ENCODE measurements around the gene CDC73.

Gene CDC73

DNA sequence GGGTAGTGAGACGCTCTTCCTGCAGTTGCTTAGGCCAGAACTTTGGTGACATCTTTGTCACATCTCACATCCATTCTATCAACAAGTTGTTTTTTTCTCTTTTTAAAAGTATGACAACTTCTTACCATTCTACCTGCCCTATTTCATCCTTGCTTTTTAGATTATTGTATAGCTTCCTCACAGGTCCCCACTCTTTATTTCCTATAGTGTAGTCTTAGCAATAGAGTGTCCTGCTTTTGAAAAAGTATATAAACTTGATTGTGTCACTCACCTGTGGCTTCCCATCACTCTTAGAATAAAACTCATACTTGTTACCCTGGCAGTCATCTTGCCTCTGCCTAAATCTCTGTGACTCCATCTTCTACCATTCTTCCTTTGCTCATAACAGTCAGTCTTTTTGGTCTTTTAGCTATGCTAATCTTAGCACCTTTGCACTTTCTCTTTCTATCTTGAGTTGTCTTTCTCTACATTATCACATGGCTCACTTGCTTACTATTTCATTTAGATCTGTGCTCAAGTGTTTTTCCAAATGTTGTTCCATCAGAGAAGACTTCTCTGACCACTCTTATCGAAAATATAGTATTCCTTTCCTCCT, 9.5 kb downstream of the CDC73 start:
- no peaks in the 10 kb centered on the region for H3K9me3 Mint-ChIP-seq
- peaks cover 34% of the 10 kb centered on the region for H3K4me1 Mint-ChIP-seq (ENCODE audit: low read depth)
- H3K27ac Mint-ChIP-seq = peak overlapping the region; percentile 28
- no peak overlapping the region for H3K4me3 Mint-ChIP-seq
- peaks cover 74% of the 10 kb centered on the region for H3K36me3 Mint-ChIP-seq (ENCODE audit: low read depth)
- no peaks in the 10 kb centered on the region for H3K27me3 Mint-ChIP-seq

DNA sequence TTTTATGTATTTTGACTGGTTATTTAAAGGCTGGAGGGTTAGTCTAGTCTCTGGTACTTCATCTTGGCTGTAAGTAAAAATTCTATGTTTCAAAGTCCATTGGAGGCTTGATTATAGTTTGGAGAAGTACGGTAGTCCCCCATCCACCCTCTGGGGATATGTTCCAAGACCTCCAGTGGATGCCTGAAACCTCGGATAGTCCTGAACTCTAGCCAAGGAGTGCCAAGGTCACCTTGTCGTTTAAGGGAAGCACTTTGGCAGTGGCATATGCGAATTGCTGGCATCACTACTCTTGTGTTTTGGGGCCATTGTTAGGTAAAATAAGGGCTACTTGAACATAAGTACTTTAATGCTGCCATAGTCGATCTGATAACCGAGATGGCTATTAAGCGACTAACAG, 18.4 kb downstream of the CDC73 start:
- H3K27ac Mint-ChIP-seq = no peak overlapping the region
- peaks cover 70% of the 10 kb centered on the region for H3K36me3 Mint-ChIP-seq (ENCODE audit: low read depth)
- H3K4me1 Mint-ChIP-seq (ENCODE audit: low read depth) = peaks cover 20% of the 10 kb centered on the region
- H3K4me3 Mint-ChIP-seq = no peak overlapping the region
- no peaks in the 10 kb centered on the region for H3K27me3 Mint-ChIP-seq
- no peaks in the 10 kb centered on the region for H3K9me3 Mint-ChIP-seq

DNA sequence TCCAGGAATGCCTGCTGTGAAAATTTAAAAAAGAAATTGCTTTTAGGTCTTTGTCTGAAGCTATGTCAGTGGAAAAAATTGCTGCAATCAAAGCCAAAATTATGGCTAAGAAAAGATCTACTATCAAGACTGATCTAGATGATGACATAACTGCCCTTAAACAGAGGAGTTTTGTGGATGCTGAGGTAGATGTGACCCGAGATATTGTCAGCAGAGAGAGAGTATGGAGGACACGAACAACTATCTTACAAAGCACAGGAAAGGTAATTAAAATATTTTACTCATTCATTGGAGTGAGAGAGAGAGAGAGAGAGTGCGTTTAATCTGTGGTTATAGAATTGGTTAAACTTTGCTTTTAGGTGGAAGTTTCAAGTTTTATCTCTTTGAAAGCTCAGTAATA, 20.0 kb downstream of the CDC73 start:
- Mint-ChIP-seq H3K27me3 (no peaks in the 10 kb centered on the region), H3K9me3 (no peaks in the 10 kb centered on the region), H3K4me3 (peak overlapping the region; percentile 2), H3K4me1 (ENCODE audit: low read depth) (peaks cover 20% of the 10 kb centered on the region), H3K36me3 (ENCODE audit: low read depth) (peaks cover 66% of the 10 kb centered on the region), H3K27ac (peak overlapping the region; percentile 38)

DNA sequence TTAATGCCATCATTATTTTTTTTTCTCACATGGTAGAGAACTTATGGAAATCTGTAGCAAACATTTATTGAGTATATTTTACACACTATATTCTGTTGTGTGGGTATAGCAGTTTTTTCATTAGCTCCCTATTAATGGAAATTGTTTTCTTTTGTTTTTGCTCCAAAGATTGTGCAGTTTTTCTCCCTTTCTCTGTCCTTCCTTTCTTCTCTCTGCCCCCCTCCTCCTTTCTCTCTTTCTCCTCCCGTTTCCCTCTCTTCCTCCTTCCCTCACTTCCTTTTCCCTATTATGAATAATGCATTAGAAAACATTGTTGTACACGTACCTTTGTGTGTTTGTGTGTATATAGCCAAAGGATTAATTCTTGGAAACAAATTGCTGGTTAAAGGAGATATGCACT, 20.6 kb downstream of the CDC73 start:
- Mint-ChIP-seq H3K4me3 (no peak overlapping the region), H3K27ac (no peak overlapping the region), H3K4me1 (ENCODE audit: low read depth) (peaks cover 20% of the 10 kb centered on the region), H3K36me3 (ENCODE audit: low read depth) (peaks cover 62% of the 10 kb centered on the region), H3K9me3 (no peaks in the 10 kb centered on the region), H3K27me3 (no peaks in the 10 kb centered on the region)

DNA sequence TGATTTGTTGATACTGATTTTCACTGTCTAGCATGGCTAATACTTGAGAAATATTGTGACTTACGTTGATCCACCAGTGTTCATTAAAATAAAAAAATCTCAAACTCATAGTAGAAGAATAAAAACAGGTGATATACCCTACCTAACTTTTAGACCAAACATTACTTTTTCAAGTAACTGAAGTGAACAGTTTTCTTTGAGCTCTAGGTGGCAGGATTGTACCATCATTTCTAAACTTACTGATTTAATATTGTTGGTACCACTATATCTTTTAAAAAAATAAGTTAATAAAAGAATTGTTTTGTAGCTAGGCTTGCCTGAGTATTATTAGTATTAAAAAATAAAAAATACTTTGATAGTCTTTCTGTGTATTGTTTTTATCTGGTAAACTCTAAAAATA, 21.5 kb downstream of the CDC73 start:
- H3K36me3 Mint-ChIP-seq (ENCODE audit: low read depth) = peaks cover 61% of the 10 kb centered on the region
- H3K4me1 Mint-ChIP-seq (ENCODE audit: low read depth) = peaks cover 20% of the 10 kb centered on the region
- H3K4me3 Mint-ChIP-seq = no peak overlapping the region
- no peak overlapping the region for H3K27ac Mint-ChIP-seq
- no peaks in the 10 kb centered on the region for H3K27me3 Mint-ChIP-seq
- H3K9me3 Mint-ChIP-seq = no peaks in the 10 kb centered on the region

DNA sequence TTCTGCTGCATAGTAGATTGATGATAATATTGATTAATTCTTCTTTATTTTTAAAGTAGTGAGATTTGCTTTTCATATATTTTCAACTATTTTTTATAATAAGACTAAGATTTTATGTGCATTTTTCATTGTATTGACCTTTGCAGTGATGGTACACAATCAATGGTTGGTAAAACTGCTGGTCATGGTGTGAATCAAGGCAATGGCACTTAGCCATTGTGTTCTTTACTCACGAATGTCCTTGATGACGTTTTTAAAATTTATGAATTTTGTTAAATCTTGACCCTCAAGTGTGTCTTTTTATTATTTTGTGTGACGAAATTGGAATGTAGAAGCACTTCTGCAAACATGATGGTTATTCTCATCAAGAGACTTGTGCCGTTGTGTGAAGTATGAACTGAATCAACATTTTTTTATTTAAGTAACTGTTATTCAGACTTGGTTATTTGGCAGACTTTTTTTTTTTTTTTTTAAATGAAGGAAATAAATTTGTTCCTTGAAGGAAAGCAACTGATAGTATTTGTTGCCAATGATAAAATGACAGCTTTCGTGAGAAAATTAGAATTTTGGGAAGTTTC, 22.6 kb downstream of the CDC73 start:
- H3K36me3 Mint-ChIP-seq (ENCODE audit: low read depth) = peaks cover 60% of the 10 kb centered on the region
- no peak overlapping the region for H3K27ac Mint-ChIP-seq
- H3K4me3 Mint-ChIP-seq = no peak overlapping the region
- H3K4me1 Mint-ChIP-seq (ENCODE audit: low read depth) = peaks cover 20% of the 10 kb centered on the region
- H3K9me3 Mint-ChIP-seq = no peaks in the 10 kb centered on the region
- H3K27me3 Mint-ChIP-seq = no peaks in the 10 kb centered on the region

DNA sequence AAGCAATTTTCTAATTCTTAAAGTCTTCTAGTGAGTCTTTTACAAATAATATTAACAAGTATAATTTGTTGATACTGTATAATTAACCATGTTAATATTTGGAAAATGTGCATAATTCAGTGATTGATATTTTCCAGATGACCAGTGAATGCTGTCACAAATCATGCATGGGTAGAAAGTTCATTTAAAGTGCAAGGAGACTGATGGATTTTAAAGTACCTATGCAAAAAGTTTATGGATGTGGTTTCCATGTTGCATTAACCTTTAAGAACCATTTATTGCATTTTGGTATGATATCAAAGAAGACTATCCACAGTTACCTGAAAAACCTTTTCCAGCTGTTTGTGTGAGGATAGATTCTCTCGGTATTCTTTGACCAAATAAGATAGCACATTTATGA, 23.2 kb downstream of the CDC73 start:
- Mint-ChIP-seq H3K4me1 (ENCODE audit: low read depth) (peaks cover 20% of the 10 kb centered on the region), H3K4me3 (no peak overlapping the region), H3K36me3 (ENCODE audit: low read depth) (peaks cover 54% of the 10 kb centered on the region), H3K27ac (no peak overlapping the region), H3K27me3 (no peaks in the 10 kb centered on the region), H3K9me3 (no peaks in the 10 kb centered on the region)

DNA sequence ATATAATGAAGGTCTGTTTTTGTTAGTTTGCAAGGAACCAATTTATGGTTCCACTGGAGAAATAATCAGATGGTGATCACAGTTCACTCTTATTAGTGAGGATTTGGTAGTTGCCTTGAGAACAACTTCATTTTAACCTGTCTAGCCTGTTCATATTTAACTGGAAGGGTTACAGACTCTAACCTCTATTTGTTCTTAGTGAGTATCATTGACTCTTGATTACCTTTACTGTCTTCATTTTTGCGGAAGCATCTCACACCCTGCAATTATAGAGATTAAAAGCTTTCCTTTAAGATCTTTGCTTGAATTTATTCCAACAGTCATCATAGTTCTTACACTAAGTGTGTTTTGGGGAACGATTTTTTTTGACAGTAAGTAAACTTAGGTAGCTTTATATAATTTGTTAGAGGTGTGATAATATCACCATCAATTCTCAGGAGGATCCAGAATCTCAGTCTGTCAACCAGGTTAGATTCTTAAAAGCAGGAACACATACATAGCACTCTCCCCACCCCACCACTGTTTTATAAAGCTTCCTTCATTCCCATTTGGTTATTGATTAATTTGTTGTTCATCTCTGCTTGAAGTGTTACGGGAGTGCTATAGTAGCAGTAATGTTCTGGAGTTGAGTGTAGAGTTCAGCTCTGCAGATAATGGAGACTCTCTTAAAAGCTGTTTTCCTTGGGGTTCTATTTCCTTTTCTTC, 34.4 kb downstream of the CDC73 start:
- no peak overlapping the region for H3K4me3 Mint-ChIP-seq

DNA sequence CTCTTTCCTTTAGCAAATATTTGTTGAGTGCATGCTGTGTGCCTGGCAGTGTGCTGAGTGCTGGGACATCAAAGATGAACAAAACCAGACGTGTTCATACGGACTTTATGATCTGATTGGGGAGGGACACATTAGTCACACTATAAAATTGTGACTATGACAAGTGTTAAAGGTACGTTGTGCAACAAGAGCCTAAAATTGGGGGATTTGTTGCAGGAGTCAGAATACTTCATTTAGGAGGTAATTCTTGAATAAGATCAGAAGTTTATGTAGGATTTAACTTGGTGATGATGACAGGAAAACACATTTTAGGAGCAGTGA, 35.0 kb downstream of the CDC73 start:
- Mint-ChIP-seq H3K27ac (peak overlapping the region; percentile 10), H3K4me3 (no peak overlapping the region), H3K36me3 (ENCODE audit: low read depth) (peaks cover 47% of the 10 kb centered on the region), H3K9me3 (no peaks in the 10 kb centered on the region), H3K27me3 (no peaks in the 10 kb centered on the region), H3K4me1 (ENCODE audit: low read depth) (peaks cover 17% of the 10 kb centered on the region)

More for the DNA sequence above, 34.4 kb downstream of the CDC73 start:
- Mint-ChIP-seq H3K27ac (peak overlapping the region; percentile 10), H3K4me1 (ENCODE audit: low read depth) (peaks cover 17% of the 10 kb centered on the region), H3K27me3 (no peaks in the 10 kb centered on the region), H3K36me3 (ENCODE audit: low read depth) (peaks cover 52% of the 10 kb centered on the region), H3K9me3 (no peaks in the 10 kb centered on the region)

DNA sequence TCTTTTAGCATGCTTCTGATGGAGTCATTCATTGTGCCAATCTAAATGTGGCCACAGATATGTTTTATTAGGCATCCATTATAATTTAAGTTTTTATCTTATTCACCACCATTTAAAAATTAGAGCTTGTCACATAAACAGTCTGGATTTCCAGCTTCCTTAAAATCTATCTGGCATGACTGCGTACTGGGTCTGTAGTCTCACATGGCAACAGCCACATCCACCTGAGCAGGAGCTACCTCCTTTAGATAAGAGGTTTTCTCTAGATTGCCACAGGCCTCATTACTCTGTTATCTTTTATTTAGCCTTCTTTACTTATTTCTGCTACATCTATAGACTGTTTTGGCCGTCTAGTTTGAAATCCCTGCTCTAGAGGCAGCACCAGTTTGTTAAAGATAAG, 35.5 kb downstream of the CDC73 start:
- Mint-ChIP-seq H3K4me3 (no peak overlapping the region), H3K4me1 (ENCODE audit: low read depth) (peaks cover 17% of the 10 kb centered on the region), H3K9me3 (no peaks in the 10 kb centered on the region), H3K27ac (no peak overlapping the region), H3K27me3 (no peaks in the 10 kb centered on the region), H3K36me3 (ENCODE audit: low read depth) (peaks cover 44% of the 10 kb centered on the region)

DNA sequence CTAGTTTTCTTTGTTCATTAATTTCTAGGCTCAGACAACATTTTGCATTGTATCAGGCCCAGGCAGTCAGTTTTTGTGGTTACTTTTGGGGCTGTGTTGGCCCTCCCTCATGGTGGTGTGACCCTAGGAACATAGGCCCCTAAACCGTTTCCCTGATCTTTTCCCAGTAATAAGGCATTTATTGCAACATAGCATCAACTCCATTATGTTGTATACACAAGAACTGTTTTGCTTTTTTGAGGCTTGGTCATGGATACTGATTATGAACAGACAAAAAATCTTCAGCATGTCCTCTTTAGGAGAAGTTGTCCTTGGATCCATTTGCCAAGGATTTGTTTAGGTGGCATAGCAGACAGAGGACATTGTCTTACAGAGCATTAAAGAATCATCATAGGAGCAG, 54.3 kb downstream of the CDC73 start:
- peaks cover 39% of the 10 kb centered on the region for H3K36me3 Mint-ChIP-seq (ENCODE audit: low read depth)
- H3K9me3 Mint-ChIP-seq = no peaks in the 10 kb centered on the region
- no peak overlapping the region for H3K4me3 Mint-ChIP-seq
- no peak overlapping the region for H3K27ac Mint-ChIP-seq
- H3K4me1 Mint-ChIP-seq (ENCODE audit: low read depth) = peaks cover 16% of the 10 kb centered on the region
- H3K27me3 Mint-ChIP-seq = no peaks in the 10 kb centered on the region

DNA sequence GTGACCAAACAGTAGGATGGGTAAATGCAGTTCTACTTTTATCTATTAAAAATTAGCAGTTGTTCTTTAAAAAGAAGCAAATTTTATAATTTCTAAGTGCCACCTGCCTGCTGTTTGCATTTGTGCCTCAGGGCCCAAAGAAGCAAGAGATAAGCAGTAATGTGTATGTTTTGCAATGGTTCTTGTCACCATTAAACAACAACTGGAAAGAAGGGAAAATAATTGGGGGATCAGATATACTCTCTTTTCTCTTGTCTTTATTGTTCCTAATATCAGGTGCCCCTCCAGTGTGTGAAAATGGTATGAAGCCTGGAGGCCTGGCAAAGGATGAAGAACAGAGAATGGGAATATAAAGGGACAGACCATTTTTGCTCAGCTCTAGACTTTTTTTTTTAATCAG, 55.0 kb downstream of the CDC73 start:
- H3K27ac Mint-ChIP-seq = no peak overlapping the region
- no peaks in the 10 kb centered on the region for H3K9me3 Mint-ChIP-seq

DNA sequence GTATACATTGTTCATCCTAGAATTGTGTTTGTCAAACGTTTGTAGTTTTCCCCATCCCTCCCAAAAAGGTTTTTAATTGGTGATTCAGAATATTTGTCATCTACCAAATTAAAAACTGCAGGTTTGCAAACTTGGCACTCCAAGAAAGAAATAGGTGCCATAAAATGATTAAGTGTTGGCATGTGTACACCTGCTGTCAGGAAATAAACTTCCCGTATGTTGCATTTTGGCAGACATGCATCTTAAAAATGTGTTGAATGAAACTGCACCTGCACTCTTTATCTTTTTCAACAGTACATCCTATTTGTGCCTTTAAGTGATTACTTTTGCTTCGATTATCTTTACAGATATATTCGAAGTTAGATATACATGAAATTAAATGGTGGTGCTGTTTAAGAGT, 57.3 kb downstream of the CDC73 start:
- H3K27ac Mint-ChIP-seq = no peak overlapping the region
- no peaks in the 10 kb centered on the region for H3K9me3 Mint-ChIP-seq
- no peaks in the 10 kb centered on the region for H3K27me3 Mint-ChIP-seq
- H3K36me3 Mint-ChIP-seq (ENCODE audit: low read depth) = peaks cover 22% of the 10 kb centered on the region
- H3K4me3 Mint-ChIP-seq = no peak overlapping the region
- peaks cover 17% of the 10 kb centered on the region for H3K4me1 Mint-ChIP-seq (ENCODE audit: low read depth)

More for the DNA sequence above, 55.0 kb downstream of the CDC73 start:
- H3K27me3 Mint-ChIP-seq = no peaks in the 10 kb centered on the region
- H3K4me1 Mint-ChIP-seq (ENCODE audit: low read depth) = peaks cover 16% of the 10 kb centered on the region
- H3K4me3 Mint-ChIP-seq = no peak overlapping the region
- peaks cover 34% of the 10 kb centered on the region for H3K36me3 Mint-ChIP-seq (ENCODE audit: low read depth)

DNA sequence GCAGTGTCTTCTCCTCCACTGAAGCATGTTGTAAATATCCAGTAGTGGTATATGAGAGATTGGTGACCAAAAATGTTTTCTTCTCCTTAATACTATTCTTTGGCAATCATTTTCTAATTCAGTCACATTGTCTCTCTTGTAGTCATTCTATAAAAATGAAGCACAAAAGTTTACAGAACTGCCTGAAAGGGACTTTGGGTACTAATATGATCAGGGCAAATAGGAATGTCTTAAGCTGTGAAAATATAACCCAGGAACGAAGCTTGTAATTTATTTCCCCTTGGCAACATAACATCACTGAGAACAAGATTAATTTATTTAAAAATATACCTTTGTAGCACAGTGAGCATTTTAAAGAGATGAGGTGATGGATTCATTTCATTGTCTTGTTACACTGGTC, 59.7 kb downstream of the CDC73 start:
- Mint-ChIP-seq H3K4me3 (no peak overlapping the region), H3K36me3 (ENCODE audit: low read depth) (peaks cover 8% of the 10 kb centered on the region), H3K27ac (no peak overlapping the region), H3K27me3 (no peaks in the 10 kb centered on the region), H3K4me1 (ENCODE audit: low read depth) (peaks cover 38% of the 10 kb centered on the region), H3K9me3 (no peaks in the 10 kb centered on the region)

DNA sequence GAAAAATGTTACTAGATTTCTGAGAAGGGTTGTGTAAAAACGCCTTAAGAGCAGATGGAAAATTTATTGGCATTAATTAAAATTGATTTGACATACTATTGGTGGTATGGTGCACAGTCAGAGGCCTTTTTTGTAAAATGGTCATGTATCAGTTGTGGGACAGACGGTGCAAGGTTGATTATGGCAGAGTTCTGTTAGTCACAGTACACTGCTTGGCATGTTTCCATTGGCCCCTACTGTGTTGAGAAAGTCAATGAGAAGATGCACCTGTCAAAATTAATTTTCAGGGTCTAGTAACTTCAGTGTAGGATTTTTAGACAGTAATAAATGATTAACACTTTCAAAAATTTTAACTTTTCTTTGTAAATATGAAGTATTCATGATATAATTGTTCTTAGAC, 60.2 kb downstream of the CDC73 start:
- Mint-ChIP-seq H3K36me3 (ENCODE audit: low read depth) (peaks cover 5% of the 10 kb centered on the region), H3K9me3 (no peaks in the 10 kb centered on the region), H3K27me3 (no peaks in the 10 kb centered on the region), H3K4me3 (no peak overlapping the region), H3K4me1 (ENCODE audit: low read depth) (peaks cover 42% of the 10 kb centered on the region), H3K27ac (no peak overlapping the region)
